ENCODE results near the gene KRTAP10-8.

- TF ChIP-seq CTCF (IDR thresholded peaks at IDR 0.05) = no peak
- no peak for TF ChIP-seq POLR2A (IDR thresholded peaks at IDR 0.05)
These were observed 20.2 kb downstream of the KRTAP10-8 start for GRCh38 chr21:44632067-44632466.

Data from lower leg skin (tissue), 3 donors.